IMR-90 (cell line): Measurements from ENCODE around the gene WNT8B. TPM values are rescaled to one million over a fixed set of nuclear protein-coding genes. Genes with fewer than 3 reads are reported as not detected.
A peak's percentile ranks its signal among the peaks of the same experiment; 100 is the strongest.

ENCODE experiments used
- ATAC-seq: fragments of 200-7000 bp; cut with Tn5 transposase; 2 replicates; pipeline ENCODE4 v1.9.1; 2020; ENCODE audit warnings: low read depth, mild to moderate bottlenecking, moderate library complexity
- BruUV-seq: library from RNA; stranded (reverse); fragments of 400-500 nt; replicated peaks from 2 replicates; lab custom pipeline; 2021; lab: Mats Ljungman, UMichigan
- CTCF ChIA-PET: fragments of 300-600 bp; formaldehyde crosslinking; extraction: SDS; loops from one replicate; lab custom pipeline; 2021; ENCODE audit warnings: antibody characterized with exemption; lab: Yijun Ruan, JAX
- POLR2A ChIA-PET: fragments of 300-600 bp; sonication (Branson Sonifier 250); formaldehyde crosslinking; loops from one replicate; lab custom pipeline; 2022; ENCODE audit warnings: antibody characterized with exemption; ENCODE audit not compliant: unreplicated experiment; lab: Charles Lee
- DNase-seq: peaks from one replicate; pipeline ENCODE4 v3.0.0; 2013
- H2AFZ ChIP-seq: replicated peaks from 2 replicates; pipeline ENCODE3; 2013; ENCODE audit warnings: low read length, mild to moderate bottlenecking; ENCODE audit not compliant: poor library complexity
- H2AK5ac ChIP-seq: 2 replicates; pipeline ENCODE4 v1.6.1; 2013; ENCODE audit warnings: low read depth, low read length, inconsistent platforms
- H2AK9ac ChIP-seq: replicated peaks from 2 replicates; pipeline ENCODE3; 2013; ENCODE audit warnings: mild to moderate bottlenecking, low read depth, low read length, moderate library complexity; ENCODE audit not compliant: poor library complexity
- H2BK120ac ChIP-seq: 2 replicates; pipeline ENCODE4 v1.6.1; 2013; ENCODE audit warnings: low read depth, low read length, inconsistent platforms
- H2BK15ac ChIP-seq: 3 replicates; pipeline ENCODE4 v1.6.1; 2013; ENCODE audit warnings: low read depth, low read length, inconsistent platforms
- H2BK20ac ChIP-seq: 2 replicates; pipeline ENCODE4 v1.6.1; 2013; ENCODE audit warnings: low read depth, mild to moderate bottlenecking, inconsistent platforms, low read length, moderate library complexity
- H2BK5ac ChIP-seq: 2 replicates; pipeline ENCODE4 v1.6.1; 2013; ENCODE audit warnings: mild to moderate bottlenecking, low read depth, low read length, inconsistent platforms; ENCODE audit not compliant: poor library complexity, severe bottlenecking
- H3K14ac ChIP-seq: replicated peaks from 2 replicates; pipeline ENCODE4 v1.6.1; 2013; ENCODE audit warnings: low read depth, low read length, inconsistent platforms
- H3K18ac ChIP-seq: 2 replicates; pipeline ENCODE4 v1.6.1; 2013; ENCODE audit warnings: low read depth, low read length, control low read depth
- H3K23ac ChIP-seq: 2 replicates; pipeline ENCODE4 v1.6.1; 2013; ENCODE audit warnings: low read depth, low read length, inconsistent platforms
- H3K27ac ChIP-seq: 2 replicates; pipeline ENCODE4 v1.5.1; 2013; ENCODE audit warnings: mild to moderate bottlenecking, control low read depth, low read length; ENCODE audit not compliant: insufficient read depth
- H3K27me3 ChIP-seq: 2 replicates; pipeline ENCODE4 v1.6.1; 2013; ENCODE audit warnings: low read length; ENCODE audit not compliant: control insufficient read depth, insufficient read depth
- H3K36me3 ChIP-seq: 2 replicates; pipeline ENCODE4 v1.6.1; 2013; ENCODE audit warnings: low read length, mixed read lengths; ENCODE audit not compliant: control insufficient read depth, insufficient read depth
- H3K4ac ChIP-seq: 2 replicates; pipeline ENCODE4 v1.6.1; 2013; ENCODE audit warnings: low read depth, low read length, inconsistent platforms
- H3K4me1 ChIP-seq: 2 replicates; pipeline ENCODE4 v1.6.1; 2013; ENCODE audit warnings: low read length, mixed read lengths; ENCODE audit not compliant: control insufficient read depth, insufficient read depth
- H3K4me2 ChIP-seq: 2 replicates; pipeline ENCODE4 v1.6.1; 2013; ENCODE audit warnings: low read depth, mild to moderate bottlenecking, control low read depth, low read length, moderate library complexity
- H3K4me3 ChIP-seq: 2 replicates; pipeline ENCODE4 v1.5.1; 2013; ENCODE audit warnings: low read depth, mild to moderate bottlenecking, control low read depth, low read length, moderate library complexity; ENCODE audit not compliant: insufficient read depth
- H3K56ac ChIP-seq: 2 replicates; pipeline ENCODE4 v1.6.1; 2013; ENCODE audit warnings: low read length, inconsistent platforms; ENCODE audit not compliant: insufficient read depth; ENCODE audit errors: extremely low read depth
- H3K79me1 ChIP-seq, 2 experiments: 2 replicates each; pipeline ENCODE4 v1.6.1; 2013; ENCODE audit warnings: low read length in 2 of 2, inconsistent platforms in 1 of 2, low read depth in 1 of 2
- H3K9ac ChIP-seq: 2 replicates; pipeline ENCODE4 v1.6.1; 2013; ENCODE audit warnings: low read depth, low read length, control low read depth
- H3K9me1 ChIP-seq: 2 replicates; pipeline ENCODE4 v1.6.1; 2013; ENCODE audit warnings: low read length, inconsistent platforms; ENCODE audit not compliant: insufficient read depth
- H3K9me3 ChIP-seq: 2 replicates; pipeline ENCODE4 v1.6.1; 2013; ENCODE audit warnings: low read length; ENCODE audit not compliant: control insufficient read depth, insufficient read depth
- H4K20me1 ChIP-seq: 2 replicates; pipeline ENCODE4 v1.6.1; 2013; ENCODE audit warnings: low read length, inconsistent platforms; ENCODE audit not compliant: insufficient read depth
- H4K5ac ChIP-seq: 2 replicates; pipeline ENCODE4 v1.6.1; 2013; ENCODE audit warnings: mild to moderate bottlenecking, low read depth, low read length, control low read depth
- H4K8ac ChIP-seq, 2 experiments: 2 replicates each; pipeline ENCODE4 v1.6.1; 2013; ENCODE audit warnings: low read depth in 2 of 2, low read length in 2 of 2, control low read depth in 1 of 2, inconsistent platforms in 1 of 2
- H4K91ac ChIP-seq: 2 replicates; pipeline ENCODE4 v1.6.1; 2013; ENCODE audit warnings: low read depth, low read length, inconsistent platforms; ENCODE audit not compliant: insufficient read depth
- BHLHE40 ChIP-seq: fragments of 150-350 bp; IDR thresholded peaks from 2 replicates; pipeline ENCODE4 v1.6.1; 2016; ENCODE audit warnings: mild to moderate bottlenecking, low read depth, low read length
- CHD1 ChIP-seq: IDR thresholded peaks from 2 replicates; pipeline ENCODE4 v1.6.1; 2012; ENCODE audit warnings: low read depth, low read length, improper control_type of control experiment
- MXI1 ChIP-seq: IDR thresholded peaks from 2 replicates; pipeline ENCODE4 v1.6.1; 2012; ENCODE audit warnings: low read depth, mild to moderate bottlenecking, low read length, moderate library complexity, borderline replicate concordance
- POLR2A ChIP-seq: IDR thresholded peaks from 2 replicates; pipeline ENCODE4 v1.6.1; 2012; ENCODE audit warnings: mild to moderate bottlenecking, low read depth, low read length
- RAD21 ChIP-seq: IDR thresholded peaks from 2 replicates; pipeline ENCODE4 v1.6.1; 2012; ENCODE audit warnings: low read length, improper control_type of control experiment
- RCOR1 ChIP-seq: IDR thresholded peaks from 2 replicates; pipeline ENCODE4 v1.6.1; 2012; ENCODE audit warnings: mild to moderate bottlenecking, low read length, improper control_type of control experiment; ENCODE audit not compliant: insufficient replicate concordance
- RFX5 ChIP-seq: IDR thresholded peaks from 2 replicates; pipeline ENCODE4 v1.8.0; 2012; ENCODE audit warnings: low read depth, mild to moderate bottlenecking, low read length, moderate library complexity
- SMC3 ChIP-seq: fragments of 150-350 bp; IDR thresholded peaks from 2 replicates; pipeline ENCODE4 v1.6.1; 2016; ENCODE audit warnings: low read depth, mild to moderate bottlenecking, antibody characterized with exemption, low read length, moderate library complexity
- WGBS, 2 experiments: methylation state at CpG; one replicate each; pipeline versions ENCODE4 v1.1.5 to v1.1.7; 2013; ENCODE audit warnings: missing lambda C conversion rate in 2 of 2; ENCODE audit not compliant: insufficient read length in 1 of 2; ENCODE audit errors: extremely low coverage in 2 of 2; 5-methylcytosine and 5-hydroxymethylcytosine counted together
- dilution Hi-C: fragments of 300-500 bp; cut with HindIII; formaldehyde crosslinking; loops from one replicate; pipeline ENCODE4 v1.14.3; 2018; ENCODE audit warnings: low sequenced_read_pairs; ENCODE audit not compliant: unreplicated experiment
- in situ Hi-C: fragments of 300-500 bp; cut with MboI; formaldehyde crosslinking; loops from 3 replicates; pipeline ENCODE4 v1.14.3; 2019; ENCODE audit warnings: low sequenced_read_pairs, inconsistent platforms, mixed read lengths
- intact Hi-C: fragments of 100-400 bp; cut with micrococcal nuclease; formaldehyde crosslinking; loops from 2 replicates; pipeline ENCODE4 v1.10.0; 2022
- polyA plus RNA-seq, 3 experiments: library from polyadenylated mRNA; depleted of rRNA; stranded (reverse); fragments of >200 nt; gene quantifications; 2 replicates each; pipeline ENCODE4 v1.2.3, GENCODE V29; 2012; ENCODE audit warnings: low replicate concordance in 1 of 3
- total RNA-seq: library from RNA; depleted of rRNA; stranded (reverse); fragments of >200 nt; gene quantifications from 2 replicates; pipeline ENCODE4 v1.2.3, GENCODE V29; 2012
- TF ChIP-seq, protein P1 (sequence below): conservative IDR thresholded peaks from 2 replicates; pipeline ENCODE4 v1.5.1; 2012; ENCODE audit warnings: mild to moderate bottlenecking, low read depth, low read length, improper control_type of control experiment
- TF ChIP-seq, protein P2 (sequence below): fragments of 150-350 bp; IDR thresholded peaks from 2 replicates; pipeline ENCODE4 v1.6.1; 2016; ENCODE audit warnings: low read depth, mild to moderate bottlenecking, low read length, moderate library complexity, borderline replicate concordance

WNT8B gene
- total and polyA plus RNA-seq, 2 of the 4 experiments (the other 2 are of a cell fraction) = 0.03 TPM; not detected in 1

DNA sequence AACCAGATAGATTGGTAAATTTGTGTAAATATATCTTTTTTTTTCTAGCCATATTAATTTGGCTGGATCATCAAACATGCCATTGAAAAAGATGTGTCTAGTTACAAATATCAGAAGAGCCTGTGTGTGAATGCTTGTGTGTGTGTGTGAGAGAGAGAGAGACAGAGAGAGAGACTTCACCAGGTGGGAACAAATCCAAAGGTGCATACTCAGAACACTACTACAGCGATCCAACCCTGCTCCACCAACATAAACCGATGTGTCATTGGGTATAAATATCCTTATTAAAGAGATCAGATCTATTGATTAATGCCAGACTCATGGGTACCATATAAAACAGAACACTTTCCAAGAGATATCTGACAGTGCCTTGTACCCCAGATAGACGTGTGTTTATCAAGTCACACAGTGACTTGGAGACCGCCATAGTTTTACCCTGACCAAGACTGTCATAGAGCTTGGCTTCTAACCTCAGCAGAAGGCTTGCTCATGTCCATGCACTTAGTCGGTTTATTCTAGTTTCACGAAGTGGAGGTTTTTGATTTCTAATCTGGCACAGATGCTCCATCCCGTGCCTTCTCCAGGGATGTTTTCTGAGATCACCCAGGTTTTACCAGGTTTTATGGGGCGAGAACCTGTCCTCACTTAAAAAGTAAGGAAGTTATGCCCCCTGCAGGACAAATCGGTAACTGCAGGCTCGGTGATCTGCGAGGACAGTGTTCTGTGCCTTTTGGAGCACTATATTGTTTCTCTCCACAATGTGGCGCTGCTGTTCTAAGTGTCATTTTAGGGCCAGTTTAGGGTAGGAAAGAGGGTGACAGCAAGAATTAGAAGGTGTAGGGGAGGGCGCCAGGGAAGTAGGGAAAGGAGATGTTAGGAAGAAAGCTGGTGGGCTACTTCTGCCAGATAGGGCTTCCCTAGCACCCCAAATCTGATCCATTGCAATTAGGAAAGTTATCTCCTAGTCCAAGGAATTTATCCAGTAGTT is 29.3 kb upstream of the WNT8B start:
- Histone ChIP-seq H3K23ac (no peak overlapping the region), H3K9ac (no peak overlapping the region), H2AK9ac (no peak overlapping the region), H3K9me3 (no peaks in the 10 kb centered on the region), H3K4me1 (no peaks in the 10 kb centered on the region), H2BK120ac (no peak overlapping the region), H2BK20ac (no peak overlapping the region), H3K4me2 (no peak overlapping the region), H3K27ac (no peak overlapping the region), H3K18ac (no peak overlapping the region), H3K4ac (no peak overlapping the region), H3K56ac (no peak overlapping the region), H3K9me1 (no peaks in the 10 kb centered on the region), H2BK15ac (no peak overlapping the region), H4K91ac (no peak overlapping the region), H3K36me3 (no peaks in the 10 kb centered on the region), H3K27me3 (peaks cover 3% of the 10 kb centered on the region; the same call in 1 of the 2 replicates), H3K79me1 (no peaks in the 10 kb centered on the region), H2AFZ (peak overlapping the region; percentile 55), H4K8ac (no peak overlapping the region), H3K14ac (no peak overlapping the region), H2BK5ac (no peak overlapping the region), H4K5ac (no peak overlapping the region), H3K4me3 (no peak overlapping the region), H2AK5ac (no peak overlapping the region), H4K20me1 (no peaks in the 10 kb centered on the region)
- ATAC-seq = peak; percentile 99
- intact Hi-C loops = loop anchor here (1.0 kb wide), 5 partner anchors 75 to 445 kb away; no protein-coding TSS in a partner anchor
- ChIA-PET CTCF (interaction anchor here (0.6 to 2.5 kb wide), 11 partner anchors 15 to 95 kb away, joined by 3 to 19 read pairs (median 4); no protein-coding TSS in a partner anchor), POLR2A (no interaction called here)
- peak; percentile 100 for TF ChIP-seq SMC3
- TF ChIP-seq MXI1 = no peak
- TF ChIP-seq BHLHE40 = 0 out of 2 replicates have a peak, but pooled peaks have one; percentile 23
- TF ChIP-seq CHD1 = no peak
- TF ChIP-seq, protein P1, sequence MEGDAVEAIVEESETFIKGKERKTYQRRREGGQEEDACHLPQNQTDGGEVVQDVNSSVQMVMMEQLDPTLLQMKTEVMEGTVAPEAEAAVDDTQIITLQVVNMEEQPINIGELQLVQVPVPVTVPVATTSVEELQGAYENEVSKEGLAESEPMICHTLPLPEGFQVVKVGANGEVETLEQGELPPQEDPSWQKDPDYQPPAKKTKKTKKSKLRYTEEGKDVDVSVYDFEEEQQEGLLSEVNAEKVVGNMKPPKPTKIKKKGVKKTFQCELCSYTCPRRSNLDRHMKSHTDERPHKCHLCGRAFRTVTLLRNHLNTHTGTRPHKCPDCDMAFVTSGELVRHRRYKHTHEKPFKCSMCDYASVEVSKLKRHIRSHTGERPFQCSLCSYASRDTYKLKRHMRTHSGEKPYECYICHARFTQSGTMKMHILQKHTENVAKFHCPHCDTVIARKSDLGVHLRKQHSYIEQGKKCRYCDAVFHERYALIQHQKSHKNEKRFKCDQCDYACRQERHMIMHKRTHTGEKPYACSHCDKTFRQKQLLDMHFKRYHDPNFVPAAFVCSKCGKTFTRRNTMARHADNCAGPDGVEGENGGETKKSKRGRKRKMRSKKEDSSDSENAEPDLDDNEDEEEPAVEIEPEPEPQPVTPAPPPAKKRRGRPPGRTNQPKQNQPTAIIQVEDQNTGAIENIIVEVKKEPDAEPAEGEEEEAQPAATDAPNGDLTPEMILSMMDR = peak; percentile 100; the same call in 1 of the 2 replicates
- peak; percentile 99 for TF ChIP-seq RAD21
- TF ChIP-seq RCOR1 = no peak
- TF ChIP-seq RFX5 = 0 out of 2 replicates have a peak, but pooled peaks have one; percentile 15
- peak; percentile 66; the same call in 1 of the 2 replicates for TF ChIP-seq POLR2A
- TF ChIP-seq, protein P2, sequence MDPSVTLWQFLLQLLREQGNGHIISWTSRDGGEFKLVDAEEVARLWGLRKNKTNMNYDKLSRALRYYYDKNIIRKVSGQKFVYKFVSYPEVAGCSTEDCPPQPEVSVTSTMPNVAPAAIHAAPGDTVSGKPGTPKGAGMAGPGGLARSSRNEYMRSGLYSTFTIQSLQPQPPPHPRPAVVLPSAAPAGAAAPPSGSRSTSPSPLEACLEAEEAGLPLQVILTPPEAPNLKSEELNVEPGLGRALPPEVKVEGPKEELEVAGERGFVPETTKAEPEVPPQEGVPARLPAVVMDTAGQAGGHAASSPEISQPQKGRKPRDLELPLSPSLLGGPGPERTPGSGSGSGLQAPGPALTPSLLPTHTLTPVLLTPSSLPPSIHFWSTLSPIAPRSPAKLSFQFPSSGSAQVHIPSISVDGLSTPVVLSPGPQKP = no peak
- in situ Hi-C loops = loop anchor here (5.0 to 10.0 kb wide), 3 partner anchors 74 to 129 kb away; no protein-coding TSS in a partner anchor
- dilution Hi-C loops = no loop called here
- BruUV-seq = no TSS peak
- 0% methylated on average over 5 of the region's 13 CpGs; no CpG with 5 or more reads in 1 of the 2 experiments for WGBS, 2 experiments
- peak; percentile 89 for DNase-seq
